ENCODE measurements around the gene ATP6V0E2.
"Not testable (repeated sequence)": the region's sequence is repeated elsewhere in the genome, so short reads cannot be mapped to it uniquely, and the experiment has no call there.

The ATP6V0E2 gene

GRCh38 chr7:149879766-149880637, 6.2 kb downstream of the ATP6V0E2 start:
- DNase-seq (ENCODE audit: low read depth) = no peak

- DNase-seq (ENCODE audit: low read depth) = no peak
These were observed 7.0 kb downstream of the ATP6V0E2 start for GRCh38 chr7:149880638-149881311.

GRCh38 chr7:149881328-149882247, 7.8 kb downstream of the ATP6V0E2 start:
- no peak for DNase-seq (ENCODE audit: low read depth)

- no peak for DNase-seq (ENCODE audit: low read depth)
These were observed 8.7 kb downstream of the ATP6V0E2 start for GRCh38 chr7:149882248-149883047.

- no peak for DNase-seq (ENCODE audit: low read depth)
These were observed 9.3 kb downstream of the ATP6V0E2 start for GRCh38 chr7:149883048-149883438.

- DNase-seq (ENCODE audit: low read depth) = no peak
These were observed 9.7 kb downstream of the ATP6V0E2 start for GRCh38 chr7:149883452-149883861.

GRCh38 chr7:149884016-149884415, 10.2 kb downstream of the ATP6V0E2 start:
- DNase-seq (ENCODE audit: low read depth) = no peak

- no peak for DNase-seq (ENCODE audit: low read depth)
These were observed 10.8 kb downstream of the ATP6V0E2 start for GRCh38 chr7:149884541-149884940.

- no peak for DNase-seq (ENCODE audit: low read depth)
These were observed 11.6 kb downstream of the ATP6V0E2 start for GRCh38 chr7:149885191-149886017.

- DNase-seq (ENCODE audit: low read depth) = no peak
These were observed 12.2 kb downstream of the ATP6V0E2 start for GRCh38 chr7:149886018-149886415.

- no peak for DNase-seq (ENCODE audit: low read depth)
These were observed 13.5 kb downstream of the ATP6V0E2 start for GRCh38 chr7:149887311-149887710.

GRCh38 chr7:149890715-149891114, 16.9 kb downstream of the ATP6V0E2 start:
- DNase-seq (ENCODE audit: low read depth) = not testable (repeated sequence)

GRCh38 chr7:149894957-149895356, 21.2 kb downstream of the ATP6V0E2 start:
- not testable (repeated sequence) for DNase-seq (ENCODE audit: low read depth)

GRCh38 chr7:149907776-149908376, 34.1 kb downstream of the ATP6V0E2 start:
- not testable (repeated sequence) for DNase-seq (ENCODE audit: low read depth)

GRCh38 chr7:149910219-149910618, 36.5 kb downstream of the ATP6V0E2 start:
- not testable (repeated sequence) for DNase-seq (ENCODE audit: low read depth)

GRCh38 chr7:149912126-149912525, 38.4 kb downstream of the ATP6V0E2 start:
- not testable (repeated sequence) for DNase-seq (ENCODE audit: low read depth)

- DNase-seq (ENCODE audit: low read depth) = not testable (repeated sequence)
These were observed 52.6 kb downstream of the ATP6V0E2 start for GRCh38 chr7:149926414-149926813.
